ENCODE data around the gene RBM4B.

GRCh38 chr11:66646828-66647227 is 30.9 kb downstream of the RBM4B start:
- TF ChIP-seq CTCF (IDR thresholded peaks at IDR 0.05; ENCODE audit: insufficient read depth, low read depth, low read length) (no peak), EZH2 (IDR thresholded peaks at IDR 0.05; ENCODE audit: insufficient read depth, low read length) (no peak)

Measured in astrocyte (in vitro differentiated cells and primary cell).